Kidney tubule cell (primary cell): ENCODE measurements around the gene TRIM56.
"Not testable (repeated sequence)": the region's sequence is repeated elsewhere in the genome, so short reads cannot be mapped to it uniquely, and the experiment has no call there.

Experiments used
- DNase-seq: peaks from one replicate; pipeline ENCODE4 v3.0.0-alpha.2; 2018; ENCODE audit warnings: low spot score

TRIM56 gene

GRCh38 chr7:101085162-101085964, at the start of gene TRIM56:
Gene TRIM56 (plus strand): TSS chr7:101085481. CDS start chr7:101087313, 1,832 bp downstream.
- peak; percentile 85 for DNase-seq

GRCh38 chr7:101035941-101036340, 49.3 kb upstream of the TRIM56 start:
- no peak for DNase-seq

- DNase-seq: not testable (repeated sequence)
Measured at GRCh38 chr7:101041283-101041682, 44.0 kb upstream of the TRIM56 start.

GRCh38 chr7:101058355-101058754, 26.9 kb upstream of the TRIM56 start:
- peak; percentile 45 for DNase-seq

- no peak for DNase-seq
Measured at GRCh38 chr7:101059620-101059942, 25.7 kb upstream of the TRIM56 start.

- DNase-seq: no peak
Measured at GRCh38 chr7:101060992-101061391, 24.3 kb upstream of the TRIM56 start.

GRCh38 chr7:101064176-101064550, 21.1 kb upstream of the TRIM56 start:
- not testable (repeated sequence) for DNase-seq

- DNase-seq: not testable (repeated sequence)
Measured at GRCh38 chr7:101065162-101065561, 20.1 kb upstream of the TRIM56 start.

- DNase-seq: no peak
Measured at GRCh38 chr7:101066141-101066832, 19.0 kb upstream of the TRIM56 start.

GRCh38 chr7:101066833-101067177, 18.5 kb upstream of the TRIM56 start:
- DNase-seq: no peak

GRCh38 chr7:101068401-101068800, 16.9 kb upstream of the TRIM56 start:
- DNase-seq: no peak

GRCh38 chr7:101071362-101072104, 13.7 kb upstream of the TRIM56 start:
- not testable (repeated sequence) for DNase-seq

- DNase-seq: no peak
Measured at GRCh38 chr7:101075646-101076045, 9.6 kb upstream of the TRIM56 start.

GRCh38 chr7:101076183-101076582, 9.1 kb upstream of the TRIM56 start:
- DNase-seq: not testable (repeated sequence)

- DNase-seq: peak; percentile 91
Measured at GRCh38 chr7:101077303-101078086, 7.8 kb upstream of the TRIM56 start.

- DNase-seq: peak; percentile 51
Measured at GRCh38 chr7:101081432-101081831, 3.8 kb upstream of the TRIM56 start.

- DNase-seq: no peak
Measured at GRCh38 chr7:101084865-101085161, 468 bp upstream of the TRIM56 start.

GRCh38 chr7:101087334-101088068, 2.2 kb downstream of the TRIM56 start:
- DNase-seq: no peak

- DNase-seq: no peak
Measured at GRCh38 chr7:101088069-101088425, 2.8 kb downstream of the TRIM56 start.

- DNase-seq: no peak
Measured at GRCh38 chr7:101088858-101089529, 3.7 kb downstream of the TRIM56 start.

- DNase-seq: no peak
Measured at GRCh38 chr7:101089876-101090275, 4.6 kb downstream of the TRIM56 start.
